T-cell (primary cell): ENCODE results near the gene ABHD17A. TPM values are rescaled to one million over a fixed set of nuclear protein-coding genes. Genes with fewer than 3 reads are reported as not detected.
A peak's percentile ranks its signal among the peaks of the same experiment; 100 is the strongest.

ENCODE experiments used
- ATAC-seq, 4 experiments: fragments of 200-7000 bp in 3 of 4; fragments of 150-1000 bp in 1 of 4; cut with Tn5 transposase; replicated peaks in 1 of 4; 1 replicate in 3 of 4; 2 replicates in 1 of 4; pipeline ENCODE4 v1.10.0; 2021; ENCODE audit warnings: moderate library complexity in 3 of 4, mild to moderate bottlenecking in 2 of 4, moderate number of reproducible peaks in 1 of 4
- CTCF ChIA-PET, 2 donors: fragments of 300-600 bp; sonication (Branson Sonifier 250); formaldehyde crosslinking; loops; one replicate each; lab custom pipeline; 2022; ENCODE audit warnings: antibody characterized with exemption in 2 of 2; lab: Charles Lee
- POLR2A ChIA-PET, 2 donors: fragments of 300-600 bp; sonication (Branson Sonifier 250); formaldehyde crosslinking; loops; one replicate each; lab custom pipeline; 2022; ENCODE audit warnings: antibody characterized with exemption in 2 of 2; lab: Charles Lee
- DNase-seq, 35 experiments: peaks; one replicate each; pipeline versions ENCODE4 v3.0.0 to v3.0.0-alpha.2; 2013 to 2023
- H3K27ac ChIP-seq: one replicate; pipeline ENCODE4 v1.5.1; 2013; ENCODE audit warnings: low read length
- H3K27me3 ChIP-seq, 2 experiments: replicated peaks in 1 of 2; 1 replicate in 1 of 2; 2 replicates in 1 of 2; pipeline versions ENCODE4 v1.6.1 to v1.7.0; 2013; ENCODE audit warnings: low read length in 1 of 2, mixed read lengths in 1 of 2; ENCODE audit not compliant: control insufficient read depth in 2 of 2, insufficient read depth in 2 of 2; ENCODE audit errors: extremely low read depth in 1 of 2
- H3K36me3 ChIP-seq, 2 donors: 1 replicate in 1 of 2; 2 replicates in 1 of 2; pipeline versions ENCODE4 v1.6.1 to v1.7.0; 2013; ENCODE audit warnings: low read length in 1 of 2; ENCODE audit not compliant: control insufficient read depth in 2 of 2, insufficient read depth in 1 of 2; ENCODE audit errors: extremely low read depth in 1 of 2
- H3K4me1 ChIP-seq, 2 experiments: 1 replicate in 1 of 2; 2 replicates in 1 of 2; pipeline versions ENCODE4 v1.6.1 to v1.7.0; 2013; ENCODE audit warnings: low read length in 2 of 2, mixed read lengths in 1 of 2; ENCODE audit not compliant: insufficient read depth in 2 of 2, control insufficient read depth in 1 of 2; ENCODE audit errors: extremely low read depth in 1 of 2
- H3K4me3 ChIP-seq, 2 donors: 1 replicate in 1 of 2; 2 replicates in 1 of 2; pipeline versions ENCODE4 v1.5.1 to v1.7.0; 2013; ENCODE audit warnings: mild to moderate bottlenecking in 2 of 2, low read length in 1 of 2, moderate library complexity in 1 of 2; ENCODE audit not compliant: control insufficient read depth in 1 of 2; ENCODE audit errors: extremely low read depth in 1 of 2
- H3K9me3 ChIP-seq: 2 replicates; pipeline ENCODE4 v1.7.0; 2013
- H3K27ac Mint-ChIP-seq, 2 donors: one replicate each; pipeline ENCODE4 v1.8.0; 2020 to 2021; ENCODE audit warnings: mild to moderate bottlenecking in 2 of 2, mixed read lengths in 2 of 2
- H3K27me3 Mint-ChIP-seq, 2 donors: one replicate each; pipeline ENCODE4 v1.8.0; 2021 to 2022; ENCODE audit warnings: mixed read lengths in 2 of 2
- H3K36me3 Mint-ChIP-seq: one replicate; pipeline ENCODE4 v1.8.0; 2021; ENCODE audit warnings: mixed read lengths
- H3K4me1 Mint-ChIP-seq, 3 donors: one replicate each; pipeline ENCODE4 v1.8.0; 2020 to 2022; ENCODE audit warnings: mixed read lengths in 3 of 3, mild to moderate bottlenecking in 1 of 3
- H3K4me3 Mint-ChIP-seq, 3 donors: one replicate each; pipeline ENCODE4 v1.8.0; 2020 to 2022; ENCODE audit warnings: mild to moderate bottlenecking in 3 of 3, mixed read lengths in 3 of 3, moderate library complexity in 3 of 3
- H3K9me3 Mint-ChIP-seq, 3 donors: one replicate each; pipeline ENCODE4 v1.8.0; 2020 to 2022; ENCODE audit warnings: mixed read lengths in 3 of 3
- WGBS: methylation state at CpG from one replicate; pipeline ENCODE4 v1.1.5; 2013; ENCODE audit warnings: missing lambda C conversion rate; ENCODE audit not compliant: insufficient coverage; 5-methylcytosine and 5-hydroxymethylcytosine counted together
- total RNA-seq, 35 experiments: library from RNA in 6 of 35; stranded (reverse) in 6 of 35; fragments of 120-200 nt in 1 of 35; gene quantifications; one replicate each; pipeline versions ENCODE4 v1.2.1 to v1.2.4 and lab custom pipeline; 2013 to 2026

The ABHD17A gene
- total RNA-seq, 5 donors from 2014 or later (not counting 1 experiment from before 2014, with no cell fraction given), result 136 to 185 (median 151) TPM

- CTCF ChIA-PET, result no interaction called here
- Histone ChIP-seq H3K9me3 (no peaks in the 10 kb centered on the region), H3K27ac (no peak overlapping the region), H3K4me3 (no peak overlapping the region), H3K4me1 (peaks cover 5 to 25% of the 10 kb centered on the region in 2 experiments), H3K27me3 (no peaks in the 10 kb centered on the region), H3K36me3 (peaks cover 16 to 20% of the 10 kb centered on the region in 2 donors)
- POLR2A ChIA-PET, result no interaction called here
- Mint-ChIP-seq H3K27me3 (no peaks in the 10 kb centered on the region), H3K36me3 (no peaks in the 10 kb centered on the region), H3K9me3 (no peaks in the 10 kb centered on the region), H3K27ac (peak overlapping the region in 1 of 2 donors; percentile 80), H3K4me3 (no peak overlapping the region), H3K4me1 (peaks cover 16 to 33% (median 16%) of the 10 kb centered on the region in 3 donors)
- WGBS, result 89% methylated on average over 21 of the region's 23 CpGs
- ATAC-seq, result no peak
- DNase-seq, result no peak
Measured at GRCh38 chr19:1913781-1914577, 28.7 kb upstream of the ABHD17A start.

GRCh38 chr19:1912760-1913505 lies 27.6 kb upstream of the ABHD17A start:
- Histone ChIP-seq H3K4me3 (no peak overlapping the region), H3K27me3 (no peaks in the 10 kb centered on the region), H3K9me3 (no peaks in the 10 kb centered on the region), H3K36me3 (peaks cover 13 to 20% of the 10 kb centered on the region in 2 donors), H3K4me1 (peaks cover 5 to 35% of the 10 kb centered on the region in 2 experiments), H3K27ac (no peak overlapping the region)
- POLR2A ChIA-PET, result no interaction called here
- CTCF ChIA-PET, result no interaction called here
- peak overlapping the region in 1 of 2 donors; percentile 80 for H3K27ac Mint-ChIP-seq
- H3K27me3 Mint-ChIP-seq, result no peaks in the 10 kb centered on the region
- no peak for ATAC-seq
- H3K36me3 Mint-ChIP-seq, result no peaks in the 10 kb centered on the region
- peaks cover 21 to 37% (median 21%) of the 10 kb centered on the region in 3 donors for H3K4me1 Mint-ChIP-seq
- DNase-seq, result no peak
- H3K9me3 Mint-ChIP-seq, result no peaks in the 10 kb centered on the region
- no peak overlapping the region for H3K4me3 Mint-ChIP-seq
- 97% methylated on average over 74 of the region's 77 CpGs for WGBS

- Histone ChIP-seq H3K4me3 (no peak overlapping the region), H3K27me3 (no peaks in the 10 kb centered on the region), H3K36me3 (peaks cover 13 to 20% of the 10 kb centered on the region in 2 donors), H3K4me1 (peaks cover 5 to 42% of the 10 kb centered on the region in 2 experiments), H3K9me3 (no peaks in the 10 kb centered on the region), H3K27ac (no peak overlapping the region)
- no peak for DNase-seq
- no peaks in the 10 kb centered on the region for H3K27me3 Mint-ChIP-seq
- no peaks in the 10 kb centered on the region for H3K36me3 Mint-ChIP-seq
- ATAC-seq, result no peak
- ChIA-PET CTCF (no interaction called here), POLR2A (no interaction called here)
- H3K9me3 Mint-ChIP-seq, result no peaks in the 10 kb centered on the region
- peak overlapping the region in 1 of 2 donors; percentile 95 for H3K27ac Mint-ChIP-seq
- WGBS, result 90% methylated on average over 37 of the region's 37 CpGs
- H3K4me1 Mint-ChIP-seq, result peaks cover 21 to 39% (median 23%) of the 10 kb centered on the region in 3 donors
- no peak overlapping the region for H3K4me3 Mint-ChIP-seq
Measured at GRCh38 chr19:1911995-1912394, 26.7 kb upstream of the ABHD17A start.

DNA sequence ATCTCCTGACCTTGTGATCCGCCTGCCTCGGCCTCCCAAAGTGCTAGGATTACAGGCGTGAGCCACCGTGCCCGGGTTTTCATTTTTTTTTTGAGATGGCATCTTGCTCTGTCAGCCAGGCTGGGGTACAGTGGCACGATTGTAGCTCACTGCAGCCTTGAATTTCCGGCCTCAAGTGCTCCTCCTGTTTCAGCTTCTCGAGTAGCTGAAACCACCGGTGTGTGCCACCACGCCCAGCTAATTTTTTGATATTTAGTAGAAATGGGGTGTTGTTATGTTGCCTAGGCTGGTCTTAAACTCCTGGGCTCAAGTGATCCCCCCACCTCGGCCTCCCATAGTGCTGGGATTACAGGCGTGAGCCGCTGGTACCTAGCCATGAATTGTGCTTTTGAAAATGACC lies 25.8 kb upstream of the ABHD17A start:
- 72% methylated on average over 10 of the region's 13 CpGs for WGBS
- DNase-seq, result peak in 5 of 35 experiments; percentile 26 to 61 (median 46)
- Histone ChIP-seq H3K27me3 (no peaks in the 10 kb centered on the region), H3K36me3 (peaks cover 13 to 16% of the 10 kb centered on the region in 2 donors), H3K27ac (no peak overlapping the region), H3K9me3 (no peaks in the 10 kb centered on the region), H3K4me1 (peaks cover 5 to 47% of the 10 kb centered on the region in 2 experiments), H3K4me3 (no peak overlapping the region)
- Mint-ChIP-seq H3K4me1 (peaks cover 22 to 44% (median 23%) of the 10 kb centered on the region in 3 donors), H3K27ac (peak overlapping the region; percentile 46 to 95), H3K4me3 (peak overlapping the region in 1 of 3 donors; percentile 60), H3K27me3 (no peaks in the 10 kb centered on the region), H3K36me3 (no peaks in the 10 kb centered on the region), H3K9me3 (no peaks in the 10 kb centered on the region)
- ATAC-seq, result peak in 1 of 4 experiments; percentile 85
- ChIA-PET CTCF (interaction anchor here in 1 of 2 donors (0.6 kb wide), 1 partner anchor 14 kb away, joined by 4 read pairs; no protein-coding TSS in a partner anchor), POLR2A (no interaction called here)

DNA sequence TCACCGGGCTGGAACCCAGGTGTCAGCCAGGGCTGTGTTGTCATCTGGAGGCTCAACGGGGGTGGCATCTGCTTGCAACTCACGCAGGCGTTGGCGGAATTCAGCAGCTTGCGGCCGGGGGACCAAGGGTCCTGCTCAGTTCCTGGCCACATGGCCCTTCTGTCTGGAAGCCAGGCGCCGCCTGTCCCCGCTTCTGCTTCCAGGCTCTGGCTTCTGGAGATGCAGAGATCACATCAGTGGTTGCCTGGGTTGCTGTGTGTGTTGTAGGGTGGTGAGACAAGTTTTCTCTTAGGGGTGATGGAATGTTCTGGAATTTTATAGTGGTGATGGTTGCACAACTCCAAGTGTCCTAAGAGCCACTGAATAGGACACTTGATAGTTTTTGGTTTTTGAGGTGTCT lies 24.9 kb upstream of the ABHD17A start:
- peaks cover 28 to 50% (median 29%) of the 10 kb centered on the region in 3 donors for H3K4me1 Mint-ChIP-seq
- Histone ChIP-seq H3K4me3 (no peak overlapping the region), H3K27ac (no peak overlapping the region), H3K36me3 (peaks cover 12 to 16% of the 10 kb centered on the region in 2 donors), H3K4me1 (peaks cover 9 to 53% of the 10 kb centered on the region in 2 experiments), H3K9me3 (no peaks in the 10 kb centered on the region), H3K27me3 (no peaks in the 10 kb centered on the region)
- H3K36me3 Mint-ChIP-seq, result no peaks in the 10 kb centered on the region
- no peaks in the 10 kb centered on the region for H3K27me3 Mint-ChIP-seq
- WGBS, result 87% methylated on average over 10 of the region's 10 CpGs
- POLR2A ChIA-PET, result no interaction called here
- no peak for DNase-seq
- no peak for ATAC-seq
- CTCF ChIA-PET, result no interaction called here
- no peaks in the 10 kb centered on the region for H3K9me3 Mint-ChIP-seq
- H3K4me3 Mint-ChIP-seq, result peak overlapping the region in 2 of 3 donors; percentile 4 to 60
- H3K27ac Mint-ChIP-seq, result peak overlapping the region; percentile 29 to 95

DNA sequence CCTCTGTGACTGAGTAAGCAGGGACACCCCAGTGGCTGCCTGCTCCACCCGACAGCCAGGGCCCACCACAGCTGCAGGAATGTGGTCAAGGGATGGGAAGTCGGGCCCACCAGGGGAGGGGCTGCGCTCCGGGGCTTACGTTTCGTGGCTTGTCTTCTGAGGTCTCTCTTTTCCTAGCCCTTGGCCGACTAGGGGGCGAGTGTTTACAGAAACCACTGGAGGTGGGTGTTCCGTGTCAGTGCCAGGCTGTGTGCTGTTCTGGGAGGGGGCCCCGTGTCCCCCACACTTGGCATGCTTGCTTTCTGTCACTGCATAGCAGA lies 24.4 kb upstream of the ABHD17A start:
- Mint-ChIP-seq H3K9me3 (no peaks in the 10 kb centered on the region), H3K27ac (peak overlapping the region in 1 of 2 donors; percentile 95), H3K27me3 (no peaks in the 10 kb centered on the region), H3K36me3 (no peaks in the 10 kb centered on the region), H3K4me3 (peak overlapping the region in 2 of 3 donors; percentile 43 to 60), H3K4me1 (peaks cover 28 to 53% (median 31%) of the 10 kb centered on the region in 3 donors)
- no peak for ATAC-seq
- POLR2A ChIA-PET, result no interaction called here
- peaks cover 9 to 56% of the 10 kb centered on the region in 2 experiments for H3K4me1 ChIP-seq
- no peak overlapping the region for H3K4me3 ChIP-seq
- DNase-seq, result peak in 1 of 35 experiments; percentile 26
- 42% methylated on average over 10 of the region's 10 CpGs for WGBS
- H3K27me3 ChIP-seq, result no peaks in the 10 kb centered on the region
- no peaks in the 10 kb centered on the region for H3K9me3 ChIP-seq
- no peak overlapping the region for H3K27ac ChIP-seq
- CTCF ChIA-PET, result no interaction called here
- peaks cover 8 to 16% of the 10 kb centered on the region in 2 donors for H3K36me3 ChIP-seq
